ENCODE measurements around the gene GSX1.

GSX1 gene

GRCh38 chr13:27835799-27836198, 43.5 kb downstream of the GSX1 start:
- DNase-seq, result no peak

- DNase-seq, result no peak
Observed at GRCh38 chr13:27839809-27840467, 47.7 kb downstream of the GSX1 start.

GRCh38 chr13:27842571-27842970, 50.3 kb downstream of the GSX1 start:
- DNase-seq, result no peak

Measured in T-helper 1 cell (primary cell).